HG02840 (cell line): ENCODE measurements around the gene HDHD3.

Experiments used
- ATAC-seq: cut with Tn5 transposase; IDR thresholded peaks from one replicate; pipeline ENCODE4 v1.9.1; 2021; ENCODE audit warnings: mild to moderate bottlenecking, moderate library complexity, moderate number of reproducible peaks; ENCODE audit not compliant: unreplicated experiment, low FRiP score

HDHD3 gene

DNA sequence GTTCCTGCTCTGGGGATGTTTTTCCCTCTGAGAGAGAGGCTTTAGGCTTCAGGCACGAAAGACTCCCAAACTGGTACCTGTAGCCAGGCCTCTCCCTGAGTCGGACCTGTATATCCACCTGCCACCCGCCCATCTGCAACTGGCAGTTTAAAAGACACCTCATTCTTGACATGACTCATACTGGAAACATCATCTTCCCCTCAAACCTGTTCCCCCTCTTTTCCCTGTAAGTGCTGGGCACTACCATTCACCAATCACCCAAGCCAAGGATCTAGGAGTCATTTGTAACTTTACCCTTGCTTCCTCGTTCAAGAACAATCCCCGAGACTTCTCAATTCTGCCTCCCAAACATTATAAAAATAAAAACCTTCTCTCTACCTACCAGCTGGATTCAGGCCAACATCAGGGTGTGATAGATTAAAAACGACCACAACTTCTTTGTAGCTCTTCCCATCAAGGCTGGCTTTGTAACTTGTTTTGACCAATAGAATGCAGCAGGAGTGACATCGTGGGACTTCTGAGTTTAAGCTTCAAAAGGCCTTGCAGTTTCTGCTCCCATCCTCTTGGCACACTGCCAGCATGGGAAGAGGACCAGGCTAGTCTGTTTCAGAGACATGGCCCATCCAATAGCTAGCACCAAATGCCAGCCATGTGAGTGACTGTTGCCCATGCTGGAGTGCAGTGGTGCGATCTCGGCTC, 34.9 kb downstream of the HDHD3 start:
- no peak for ATAC-seq

DNA sequence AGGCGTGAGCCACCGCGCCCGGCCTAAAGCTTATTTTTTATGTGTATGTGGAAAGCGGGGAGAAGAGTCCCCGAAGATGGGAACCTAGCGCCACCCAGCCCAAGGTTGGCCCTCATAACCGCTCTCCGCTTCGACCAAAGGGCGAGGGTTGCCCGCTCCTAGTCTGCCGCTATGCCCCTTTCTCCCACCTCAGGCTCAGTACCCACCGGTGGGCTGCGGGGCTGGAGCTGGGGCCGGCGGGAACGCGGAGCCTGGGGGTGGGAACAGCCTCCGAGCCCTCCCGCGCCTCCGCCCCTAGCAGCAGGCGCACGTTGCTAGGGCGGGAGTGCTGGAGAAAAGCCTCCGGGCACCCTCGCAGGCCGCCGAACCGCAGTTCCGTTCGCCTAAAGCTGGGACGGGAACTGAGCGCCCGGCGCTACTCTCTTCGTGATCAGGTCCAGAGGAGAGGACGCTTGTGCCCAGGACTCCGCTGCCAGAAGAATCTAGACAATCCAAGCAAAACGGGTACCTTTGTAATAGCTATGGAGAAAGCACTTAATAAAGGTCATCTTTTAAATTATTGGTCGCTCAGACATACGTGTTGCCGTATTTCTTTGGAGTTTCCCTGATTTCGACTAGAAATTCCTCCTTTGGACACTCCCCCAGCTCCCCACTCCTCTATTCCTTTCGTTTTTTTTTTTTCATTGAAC, 36.6 kb downstream of the HDHD3 start, which contains the start of gene WDR31:
Gene WDR31 (minus strand): TSS at position 265 of the 689 bp plus-strand sequence. CDS start 8,253 bp downstream, outside the sequence.
- peak; percentile 96 for ATAC-seq

DNA sequence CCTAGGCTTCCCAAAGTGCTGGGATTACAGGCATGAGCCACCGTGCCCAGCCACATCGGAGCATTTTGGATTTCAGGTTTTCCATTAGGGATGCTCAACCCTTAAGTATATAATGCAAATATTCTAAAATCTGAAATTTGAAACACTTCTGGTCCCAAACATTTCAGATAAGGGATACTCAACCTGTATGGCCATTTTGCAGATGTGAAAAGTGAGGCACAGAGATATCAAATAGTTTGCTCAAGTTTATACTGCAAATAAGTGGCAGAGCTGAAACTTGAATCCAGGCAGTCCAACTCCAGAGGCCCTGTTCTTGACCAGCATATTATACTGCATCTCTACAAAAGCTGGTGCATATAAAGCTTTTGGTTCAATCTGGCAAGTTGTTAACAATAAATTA, 39.1 kb downstream of the HDHD3 start:
- no peak for ATAC-seq

DNA sequence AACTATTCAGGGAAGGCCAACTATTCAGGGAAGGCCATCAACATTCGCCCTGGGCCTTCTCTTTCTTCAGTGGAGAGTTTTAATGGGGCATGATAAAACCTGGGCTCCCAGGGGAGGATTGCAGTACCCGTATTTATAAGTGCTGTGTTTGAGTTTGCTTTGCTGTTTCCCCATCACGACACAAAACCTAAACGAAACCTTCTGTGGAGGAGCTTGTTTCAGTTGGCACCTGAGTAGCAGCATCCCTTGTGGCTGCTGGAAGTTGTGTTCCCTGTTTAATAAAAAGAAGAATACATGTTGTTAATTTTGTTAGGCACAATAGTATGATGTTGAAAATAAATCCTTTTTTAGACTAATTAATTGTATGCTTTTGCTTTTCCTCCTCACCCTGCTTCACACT, 45.0 kb downstream of the HDHD3 start:
- no peak for ATAC-seq

DNA sequence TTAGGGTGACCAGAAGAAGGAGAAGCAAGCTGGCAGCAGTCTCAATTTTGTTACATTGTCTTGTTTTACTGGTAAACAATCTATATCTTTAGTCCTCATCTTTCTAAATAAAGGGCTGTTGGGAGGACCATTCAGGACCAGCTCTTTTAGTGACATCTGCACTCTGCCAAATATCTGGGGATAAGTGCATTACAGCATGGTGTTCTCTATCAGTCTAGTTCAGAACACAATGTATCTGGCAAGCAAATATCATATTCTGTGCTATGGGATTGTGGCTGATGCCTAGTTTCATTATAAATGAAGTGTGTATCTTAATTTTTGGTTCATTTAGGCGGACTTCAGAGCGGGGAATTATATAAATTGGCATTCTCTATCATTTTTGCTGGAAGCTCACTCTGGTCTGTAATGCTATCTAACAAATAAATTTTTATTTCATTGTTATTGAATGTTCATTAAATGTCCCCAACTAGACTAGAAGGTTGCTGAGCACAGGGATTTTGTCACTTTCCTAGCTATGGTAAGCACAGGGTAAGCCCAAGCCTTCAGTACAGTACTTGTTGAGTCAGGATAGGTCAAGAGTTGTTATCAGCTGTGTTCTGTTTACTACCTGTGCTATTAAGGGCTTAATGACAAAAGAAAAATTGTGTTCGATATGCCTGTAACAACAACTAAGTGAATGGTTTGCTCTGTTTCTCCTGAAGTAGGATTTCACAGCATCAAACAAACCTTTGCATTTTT, 48.6 kb downstream of the HDHD3 start:
- no peak for ATAC-seq

DNA sequence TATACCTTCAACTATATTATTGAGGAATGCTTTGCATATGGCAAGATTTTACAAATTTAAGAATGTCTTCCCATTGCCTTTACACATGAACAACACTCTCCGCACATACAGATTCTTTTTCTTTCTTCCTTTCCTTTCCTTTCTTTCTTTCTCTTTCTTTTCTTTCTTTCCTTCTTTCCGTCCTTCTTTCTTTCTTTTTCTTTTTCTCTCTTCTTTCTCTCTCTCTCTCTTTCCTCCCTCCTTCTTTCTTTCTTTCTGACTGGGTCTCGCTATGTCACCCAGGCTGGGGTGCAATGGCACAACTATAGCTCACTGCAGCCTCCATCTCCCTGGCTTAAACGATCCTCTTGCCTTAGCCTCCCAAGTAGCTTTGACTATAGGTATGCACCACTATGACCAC, 50.6 kb downstream of the HDHD3 start:
- ATAC-seq: no peak
